ENCODE results near the gene HMOX1. TPM values are rescaled to one million over a fixed set of nuclear protein-coding genes. Genes with fewer than 3 reads are reported as not detected.

Gene HMOX1
- total RNA-seq, 1 donor from 2014 or later = 2.0 TPM

- H3K4me3 Mint-ChIP-seq = no peak overlapping the region
- no peak overlapping the region for H3K27ac Mint-ChIP-seq
- H3K4me1 Mint-ChIP-seq (ENCODE audit: low read depth) = no peaks in the 10 kb centered on the region
- intact Hi-C loops (cut with micrococcal nuclease) = no loop called here
- no peaks in the 10 kb centered on the region for H3K9me3 Mint-ChIP-seq
- peaks cover 31% of the 10 kb centered on the region for H3K36me3 Mint-ChIP-seq (ENCODE audit: low read depth)
- no peaks in the 10 kb centered on the region for H3K27me3 Mint-ChIP-seq (ENCODE audit: insufficient read depth)
- DNase-seq (ENCODE audit: low spot score) = no peak
Observed at GRCh38 chr22:35439365-35439717, 58.4 kb downstream of the HMOX1 start.

- no peak overlapping the region for H3K4me3 Mint-ChIP-seq
- H3K9me3 Mint-ChIP-seq = no peaks in the 10 kb centered on the region
- H3K4me1 Mint-ChIP-seq (ENCODE audit: low read depth) = no peaks in the 10 kb centered on the region
Observed at GRCh38 chr22:35440129-35440528, 59.2 kb downstream of the HMOX1 start.

GRCh38 chr22:35441489-35442100 is 60.7 kb downstream of the HMOX1 start:
- Mint-ChIP-seq H3K36me3 (ENCODE audit: low read depth) (peaks cover 25% of the 10 kb centered on the region), H3K4me3 (no peak overlapping the region), H3K9me3 (no peaks in the 10 kb centered on the region), H3K27ac (no peak overlapping the region), H3K4me1 (ENCODE audit: low read depth) (no peaks in the 10 kb centered on the region), H3K27me3 (ENCODE audit: insufficient read depth) (no peaks in the 10 kb centered on the region)
- no peak for DNase-seq (ENCODE audit: low spot score)
- intact Hi-C loops (cut with micrococcal nuclease) = no loop called here

More at GRCh38 chr22:35440129-35440528, 59.2 kb downstream of the HMOX1 start:
- H3K27me3 Mint-ChIP-seq (ENCODE audit: insufficient read depth) = no peaks in the 10 kb centered on the region
- no peak for DNase-seq (ENCODE audit: low spot score)
- peaks cover 28% of the 10 kb centered on the region for H3K36me3 Mint-ChIP-seq (ENCODE audit: low read depth)
- no peak overlapping the region for H3K27ac Mint-ChIP-seq
- intact Hi-C loops (cut with micrococcal nuclease) = no loop called here

- Mint-ChIP-seq H3K4me1 (ENCODE audit: low read depth) (no peaks in the 10 kb centered on the region), H3K27me3 (ENCODE audit: insufficient read depth) (no peaks in the 10 kb centered on the region), H3K36me3 (ENCODE audit: low read depth) (peaks cover 17% of the 10 kb centered on the region), H3K27ac (no peak overlapping the region), H3K9me3 (no peaks in the 10 kb centered on the region), H3K4me3 (no peak overlapping the region)
- intact Hi-C loops (cut with micrococcal nuclease) = no loop called here
- DNase-seq (ENCODE audit: low spot score) = no peak
Observed at GRCh38 chr22:35442471-35442870, 61.6 kb downstream of the HMOX1 start.

- Mint-ChIP-seq H3K27me3 (ENCODE audit: insufficient read depth) (no peaks in the 10 kb centered on the region), H3K36me3 (ENCODE audit: low read depth) (peaks cover 10% of the 10 kb centered on the region), H3K27ac (no peak overlapping the region), H3K4me1 (ENCODE audit: low read depth) (peaks cover 7% of the 10 kb centered on the region), H3K4me3 (no peak overlapping the region), H3K9me3 (no peaks in the 10 kb centered on the region)
- no peak for DNase-seq (ENCODE audit: low spot score)
- intact Hi-C loops (cut with micrococcal nuclease) = no loop called here
Observed at GRCh38 chr22:35443338-35443737, 62.4 kb downstream of the HMOX1 start.

Other genes starting within 250 kb of the HMOX1 start
- gene HMGXB4, start 123.6 kb upstream of the HMOX1 start, total RNA-seq = 45.7 and 47.9 TPM in 2 replicates
- 16.8 and 19.0 TPM in 2 replicates for gene TOM1, start 81.2 kb upstream of the HMOX1 start, total RNA-seq
- 297 and 307 TPM in 2 replicates for gene MCM5, start 19.0 kb downstream of the HMOX1 start, total RNA-seq
- gene RASD2, start 159.7 kb downstream of the HMOX1 start, total RNA-seq = not detected in 2 replicates
- 5.3 and 5.7 TPM in 2 replicates for gene MB, start 236.2 kb downstream of the HMOX1 start, total RNA-seq